ENCODE measurements around the gene GUCY2D.
"Not testable (repeated sequence)": the region's sequence is repeated elsewhere in the genome, so short reads cannot be mapped to it uniquely, and the experiment has no call there.

Gene GUCY2D

GRCh38 chr17:8018436-8018835 lies 16.0 kb downstream of the GUCY2D start:
- TF ChIP-seq, protein P1, sequence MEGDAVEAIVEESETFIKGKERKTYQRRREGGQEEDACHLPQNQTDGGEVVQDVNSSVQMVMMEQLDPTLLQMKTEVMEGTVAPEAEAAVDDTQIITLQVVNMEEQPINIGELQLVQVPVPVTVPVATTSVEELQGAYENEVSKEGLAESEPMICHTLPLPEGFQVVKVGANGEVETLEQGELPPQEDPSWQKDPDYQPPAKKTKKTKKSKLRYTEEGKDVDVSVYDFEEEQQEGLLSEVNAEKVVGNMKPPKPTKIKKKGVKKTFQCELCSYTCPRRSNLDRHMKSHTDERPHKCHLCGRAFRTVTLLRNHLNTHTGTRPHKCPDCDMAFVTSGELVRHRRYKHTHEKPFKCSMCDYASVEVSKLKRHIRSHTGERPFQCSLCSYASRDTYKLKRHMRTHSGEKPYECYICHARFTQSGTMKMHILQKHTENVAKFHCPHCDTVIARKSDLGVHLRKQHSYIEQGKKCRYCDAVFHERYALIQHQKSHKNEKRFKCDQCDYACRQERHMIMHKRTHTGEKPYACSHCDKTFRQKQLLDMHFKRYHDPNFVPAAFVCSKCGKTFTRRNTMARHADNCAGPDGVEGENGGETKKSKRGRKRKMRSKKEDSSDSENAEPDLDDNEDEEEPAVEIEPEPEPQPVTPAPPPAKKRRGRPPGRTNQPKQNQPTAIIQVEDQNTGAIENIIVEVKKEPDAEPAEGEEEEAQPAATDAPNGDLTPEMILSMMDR (conservative IDR thresholded peaks at IDR 0.05; ENCODE audit: low read length), result no peak
- DNase-seq (ENCODE audit: low read depth), result no peak
- no peak overlapping the region for H3K4me3 ChIP-seq (ENCODE audit: low read length)

- no peak for DNase-seq (ENCODE audit: low read depth)
- H3K4me3 ChIP-seq (ENCODE audit: low read length), result no peak overlapping the region
- TF ChIP-seq, protein P1 (conservative IDR thresholded peaks at IDR 0.05; ENCODE audit: low read length), result no peak
These were observed 16.8 kb downstream of the GUCY2D start for GRCh38 chr17:8019166-8019565.

- no peak for DNase-seq (ENCODE audit: low read depth)
- TF ChIP-seq, protein P1 (conservative IDR thresholded peaks at IDR 0.05; ENCODE audit: low read length), result no peak
- H3K4me3 ChIP-seq (ENCODE audit: low read length), result no peak overlapping the region
These were observed 17.5 kb downstream of the GUCY2D start for GRCh38 chr17:8019665-8020650.

- no peak for DNase-seq (ENCODE audit: low read depth)
- TF ChIP-seq, protein P1 (conservative IDR thresholded peaks at IDR 0.05; ENCODE audit: low read length), result no peak
- no peak overlapping the region for H3K4me3 ChIP-seq (ENCODE audit: low read length)
These were observed 18.6 kb downstream of the GUCY2D start for GRCh38 chr17:8020776-8021564.

- TF ChIP-seq, protein P1 (conservative IDR thresholded peaks at IDR 0.05; ENCODE audit: low read length), result no peak
These were observed 19.3 kb downstream of the GUCY2D start for GRCh38 chr17:8021565-8022359.

GRCh38 chr17:8022360-8023003 lies 20.1 kb downstream of the GUCY2D start:
- TF ChIP-seq, protein P1 (conservative IDR thresholded peaks at IDR 0.05; ENCODE audit: low read length), result no peak
- H3K4me3 ChIP-seq (ENCODE audit: low read length), result no peak overlapping the region
- DNase-seq (ENCODE audit: low read depth), result no peak

More at GRCh38 chr17:8021565-8022359, 19.3 kb downstream of the GUCY2D start:
- no peak overlapping the region for H3K4me3 ChIP-seq (ENCODE audit: low read length)
- DNase-seq (ENCODE audit: low read depth), result no peak

- H3K4me3 ChIP-seq (ENCODE audit: low read length); DNase-seq (ENCODE audit: low read depth): not testable (repeated sequence)
These were observed 21.7 kb downstream of the GUCY2D start for GRCh38 chr17:8024161-8024560.
